HEK293 (cell line): Measurements from ENCODE around the gene TACC2.
A peak's percentile ranks its signal among the peaks of the same experiment; 100 is the strongest.

Experiments
- GLI4 ChIP-seq: fragments of 450-650 bp; formaldehyde crosslinking; IDR thresholded peaks from 2 replicates; pipeline ENCODE4 v1.5.1; 2016; ENCODE audit warnings: missing biosample characterization, missing genetic modification characterization
- HOXA7 ChIP-seq: sonication (generic); formaldehyde crosslinking; IDR thresholded peaks from 2 replicates; pipeline ENCODE4 v1.8.1; 2022; ENCODE audit warnings: missing genetic modification reagents, borderline replicate concordance
- KLF10 ChIP-seq: fragments of 450-650 bp; IDR thresholded peaks from 2 replicates; pipeline ENCODE4 v1.5.1; 2018; ENCODE audit warnings: missing biosample characterization, mild to moderate bottlenecking, missing genetic modification characterization
- KLF7 ChIP-seq: fragments of 450-650 bp; formaldehyde crosslinking; IDR thresholded peaks from 2 replicates; pipeline ENCODE4 v1.5.1; 2016; ENCODE audit warnings: missing biosample characterization, missing genetic modification characterization, borderline replicate concordance
- MZF1 ChIP-seq: fragments of 450-650 bp; formaldehyde crosslinking; IDR thresholded peaks from 2 replicates; pipeline ENCODE4 v1.5.1; 2017; ENCODE audit warnings: missing biosample characterization, missing genetic modification characterization, borderline replicate concordance
- OSR2 ChIP-seq: fragments of 450-650 bp; formaldehyde crosslinking; IDR thresholded peaks from 2 replicates; pipeline ENCODE4 v1.5.1; 2016; ENCODE audit warnings: missing biosample characterization, missing genetic modification characterization
- PRDM1 ChIP-seq: fragments of 450-650 bp; formaldehyde crosslinking; IDR thresholded peaks from 2 replicates; pipeline ENCODE4; 2016; ENCODE audit warnings: missing biosample characterization, missing genetic modification characterization
- SCRT2 ChIP-seq: fragments of 450-650 bp; formaldehyde crosslinking; IDR thresholded peaks from 2 replicates; pipeline ENCODE4 v1.5.1; 2016; ENCODE audit warnings: missing biosample characterization, missing genetic modification characterization
- YY1 ChIP-seq: fragments of 450-650 bp; formaldehyde crosslinking; IDR thresholded peaks from 2 replicates; pipeline ENCODE4 v1.5.1; 2018; ENCODE audit warnings: missing biosample characterization, missing genetic modification characterization
- YY2 ChIP-seq: fragments of 450-650 bp; formaldehyde crosslinking; IDR thresholded peaks from 2 replicates; pipeline ENCODE4 v1.5.1; 2016; ENCODE audit warnings: missing biosample characterization, missing genetic modification characterization
- ZFP37 ChIP-seq: fragments of 450-650 bp; formaldehyde crosslinking; IDR thresholded peaks from 2 replicates; pipeline ENCODE4 v1.5.1; 2016; ENCODE audit warnings: missing biosample characterization, missing genetic modification characterization
- ZIC2 ChIP-seq: fragments of 450-650 bp; formaldehyde crosslinking; IDR thresholded peaks from 2 replicates; pipeline ENCODE4 v1.5.1; 2016; ENCODE audit warnings: missing biosample characterization, missing genetic modification characterization
- ZNF133 ChIP-seq: fragments of 450-650 bp; formaldehyde crosslinking; IDR thresholded peaks from 2 replicates; pipeline ENCODE4 v1.5.1; 2016; ENCODE audit warnings: missing biosample characterization, missing genetic modification characterization
- ZNF202 ChIP-seq: fragments of 450-650 bp; formaldehyde crosslinking; IDR thresholded peaks from 2 replicates; pipeline ENCODE4 v1.5.1; 2016; ENCODE audit warnings: missing biosample characterization, missing genetic modification characterization, borderline replicate concordance
- ZNF211 ChIP-seq: fragments of 450-650 bp; formaldehyde crosslinking; IDR thresholded peaks from 2 replicates; pipeline ENCODE4 v1.5.1; 2016; ENCODE audit warnings: low read depth, missing biosample characterization, missing genetic modification characterization
- ZNF23 ChIP-seq: fragments of 450-650 bp; formaldehyde crosslinking; IDR thresholded peaks from 2 replicates; pipeline ENCODE4 v1.5.1; 2016; ENCODE audit warnings: missing biosample characterization, missing genetic modification characterization, borderline replicate concordance
- ZNF302 ChIP-seq: fragments of 450-650 bp; formaldehyde crosslinking; IDR thresholded peaks from 2 replicates; pipeline ENCODE4 v1.5.1; 2016; ENCODE audit warnings: missing biosample characterization, missing genetic modification characterization, low read depth
- ZNF324 ChIP-seq: fragments of 450-650 bp; formaldehyde crosslinking; IDR thresholded peaks from 2 replicates; pipeline ENCODE4 v1.5.1; 2016; ENCODE audit warnings: missing biosample characterization, missing genetic modification characterization
- ZNF423 ChIP-seq: fragments of 450-650 bp; formaldehyde crosslinking; IDR thresholded peaks from 2 replicates; pipeline ENCODE4 v1.5.1; 2016; ENCODE audit warnings: missing biosample characterization, missing genetic modification characterization
- ZNF426 ChIP-seq: fragments of 450-650 bp; formaldehyde crosslinking; IDR thresholded peaks from 2 replicates; pipeline ENCODE4 v1.5.1; 2017; ENCODE audit warnings: missing biosample characterization, missing genetic modification characterization, mild to moderate bottlenecking, inconsistent platforms, moderate library complexity
- ZNF473 ChIP-seq: fragments of 450-650 bp; formaldehyde crosslinking; IDR thresholded peaks from 2 replicates; pipeline ENCODE4 v1.5.1; 2017; ENCODE audit warnings: missing biosample characterization, missing genetic modification characterization
- ZNF514 ChIP-seq: fragments of 450-650 bp; formaldehyde crosslinking; IDR thresholded peaks from 2 replicates; pipeline ENCODE4 v1.5.1; 2016; ENCODE audit warnings: missing biosample characterization, missing genetic modification characterization
- ZNF561 ChIP-seq: fragments of 450-650 bp; IDR thresholded peaks from 2 replicates; pipeline ENCODE4 v1.5.1; 2018; ENCODE audit warnings: missing biosample characterization, missing genetic modification characterization, borderline replicate concordance
- ZNF600 ChIP-seq: fragments of 450-650 bp; formaldehyde crosslinking; IDR thresholded peaks from 2 replicates; pipeline ENCODE4 v1.5.1; 2016; ENCODE audit warnings: missing biosample characterization, missing genetic modification characterization
- ZNF610 ChIP-seq: fragments of 450-650 bp; formaldehyde crosslinking; IDR thresholded peaks from 2 replicates; pipeline ENCODE4 v1.5.1; 2016; ENCODE audit warnings: missing biosample characterization, missing genetic modification characterization, borderline replicate concordance
- ZNF621 ChIP-seq: fragments of 450-650 bp; formaldehyde crosslinking; IDR thresholded peaks from 2 replicates; pipeline ENCODE4 v1.5.1; 2017; ENCODE audit warnings: missing biosample characterization, missing genetic modification characterization
- ZNF624 ChIP-seq: fragments of 450-650 bp; formaldehyde crosslinking; IDR thresholded peaks from 2 replicates; pipeline ENCODE4 v1.5.1; 2017; ENCODE audit warnings: missing biosample characterization, missing genetic modification characterization
- ZNF660 ChIP-seq: fragments of 450-650 bp; IDR thresholded peaks from 2 replicates; pipeline ENCODE4 v1.5.1; 2018; ENCODE audit warnings: missing biosample characterization, mild to moderate bottlenecking, missing genetic modification characterization
- ZNF791 ChIP-seq: fragments of 450-650 bp; formaldehyde crosslinking; IDR thresholded peaks from 2 replicates; pipeline ENCODE4 v1.5.1; 2016; ENCODE audit warnings: missing biosample characterization, missing genetic modification characterization
- ZSCAN23 ChIP-seq: fragments of 450-650 bp; formaldehyde crosslinking; IDR thresholded peaks from 2 replicates; pipeline ENCODE4 v1.5.1; 2016; ENCODE audit warnings: missing biosample characterization, missing genetic modification characterization
- TF ChIP-seq, protein P1 (sequence below): fragments of 450-650 bp; formaldehyde crosslinking; IDR thresholded peaks from 2 replicates; pipeline ENCODE4 v1.5.1; 2016; ENCODE audit warnings: missing biosample characterization, missing genetic modification characterization
- TF ChIP-seq, protein P2 (sequence below): fragments of 450-650 bp; formaldehyde crosslinking; IDR thresholded peaks from 2 replicates; pipeline ENCODE4 v1.5.1; 2016; ENCODE audit warnings: missing biosample characterization, missing genetic modification characterization
- TF ChIP-seq, protein P3 (sequence below): fragments of 450-650 bp; formaldehyde crosslinking; IDR thresholded peaks from 2 replicates; pipeline ENCODE4 v1.5.1; 2016; ENCODE audit warnings: missing biosample characterization, missing genetic modification characterization
- TF ChIP-seq, protein P4 (sequence below): fragments of 450-650 bp; formaldehyde crosslinking; IDR thresholded peaks from 2 replicates; pipeline ENCODE4 v1.5.1; 2016; ENCODE audit warnings: missing biosample characterization, missing genetic modification characterization

Gene TACC2

DNA sequence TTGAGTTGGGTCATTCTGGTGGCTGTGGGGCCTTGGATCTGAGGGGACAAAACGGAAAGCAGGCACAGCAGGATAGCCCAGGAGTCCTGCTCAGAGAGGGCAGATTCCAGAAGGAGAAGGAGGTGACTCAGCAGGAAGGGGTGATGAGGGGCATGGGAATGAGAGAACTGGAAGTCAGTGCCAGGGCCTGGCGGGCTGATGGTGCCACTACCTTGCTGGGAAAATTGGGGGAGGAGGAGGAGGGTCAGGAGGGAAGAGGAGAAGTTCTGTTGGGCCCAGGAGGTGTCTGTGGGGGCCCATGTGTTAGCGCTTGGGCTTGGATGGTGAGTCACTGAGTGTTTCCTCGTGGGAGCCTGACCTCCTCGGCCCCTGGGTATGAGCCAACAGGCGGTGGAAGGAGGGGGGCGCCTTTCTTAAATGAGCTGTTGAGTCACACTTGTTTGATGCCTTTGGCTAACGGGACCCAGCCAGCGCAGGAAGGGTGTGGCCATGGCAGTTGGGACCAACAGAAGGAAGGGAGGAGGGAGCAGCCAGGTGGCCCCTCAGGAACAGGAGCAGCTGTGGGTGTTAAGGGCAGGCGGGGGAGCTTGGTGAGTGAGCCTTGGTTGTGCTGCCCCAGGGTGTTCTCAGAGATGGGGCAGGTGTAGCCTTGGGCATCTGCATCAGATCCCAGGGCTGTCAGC is 152.1 kb downstream of the TACC2 start (continued):
- TF ChIP-seq ZNF23 (no peak), YY1 (no peak), SCRT2 (peak; percentile 92), GLI4 (tag by site-specific recombination) (no peak; the same call in 1 of the 2 replicates), KLF10 (no peak), ZNF660 (tag by site-specific recombination) (0 out of 2 replicates have a peak, but pooled peaks have one; percentile 12), ZNF423 (tag by site-specific recombination) (no peak), KLF7 (no peak), PRDM1 (tag by site-specific recombination) (no peak), YY2 (tag by site-specific recombination) (no peak), MZF1 (tag by site-specific recombination) (no peak), ZIC2 (peak; percentile 83), ZNF621 (no peak), ZFP37 (no peak; the same call in none of the 2 replicates), ZNF426 (no peak), ZNF561 (no peak), ZNF133 (tag by site-specific recombination) (no peak), ZNF211 (tag by site-specific recombination) (no peak), HOXA7 (no peak), ZNF624 (tag by site-specific recombination) (no peak), ZNF791 (no peak), ZNF473 (tag by site-specific recombination) (no peak), ZNF324 (tag by site-specific recombination) (no peak), ZNF302 (no peak), ZSCAN23 (no peak), ZNF514 (tag by site-specific recombination) (no peak), ZNF600 (tag by site-specific recombination) (peak; percentile 85), ZNF610 (tag by site-specific recombination) (no peak), OSR2 (tag by site-specific recombination) (no peak; the same call in 1 of the 2 replicates), ZNF202 (tag by site-specific recombination) (no peak)
- TF ChIP-seq, protein P1, sequence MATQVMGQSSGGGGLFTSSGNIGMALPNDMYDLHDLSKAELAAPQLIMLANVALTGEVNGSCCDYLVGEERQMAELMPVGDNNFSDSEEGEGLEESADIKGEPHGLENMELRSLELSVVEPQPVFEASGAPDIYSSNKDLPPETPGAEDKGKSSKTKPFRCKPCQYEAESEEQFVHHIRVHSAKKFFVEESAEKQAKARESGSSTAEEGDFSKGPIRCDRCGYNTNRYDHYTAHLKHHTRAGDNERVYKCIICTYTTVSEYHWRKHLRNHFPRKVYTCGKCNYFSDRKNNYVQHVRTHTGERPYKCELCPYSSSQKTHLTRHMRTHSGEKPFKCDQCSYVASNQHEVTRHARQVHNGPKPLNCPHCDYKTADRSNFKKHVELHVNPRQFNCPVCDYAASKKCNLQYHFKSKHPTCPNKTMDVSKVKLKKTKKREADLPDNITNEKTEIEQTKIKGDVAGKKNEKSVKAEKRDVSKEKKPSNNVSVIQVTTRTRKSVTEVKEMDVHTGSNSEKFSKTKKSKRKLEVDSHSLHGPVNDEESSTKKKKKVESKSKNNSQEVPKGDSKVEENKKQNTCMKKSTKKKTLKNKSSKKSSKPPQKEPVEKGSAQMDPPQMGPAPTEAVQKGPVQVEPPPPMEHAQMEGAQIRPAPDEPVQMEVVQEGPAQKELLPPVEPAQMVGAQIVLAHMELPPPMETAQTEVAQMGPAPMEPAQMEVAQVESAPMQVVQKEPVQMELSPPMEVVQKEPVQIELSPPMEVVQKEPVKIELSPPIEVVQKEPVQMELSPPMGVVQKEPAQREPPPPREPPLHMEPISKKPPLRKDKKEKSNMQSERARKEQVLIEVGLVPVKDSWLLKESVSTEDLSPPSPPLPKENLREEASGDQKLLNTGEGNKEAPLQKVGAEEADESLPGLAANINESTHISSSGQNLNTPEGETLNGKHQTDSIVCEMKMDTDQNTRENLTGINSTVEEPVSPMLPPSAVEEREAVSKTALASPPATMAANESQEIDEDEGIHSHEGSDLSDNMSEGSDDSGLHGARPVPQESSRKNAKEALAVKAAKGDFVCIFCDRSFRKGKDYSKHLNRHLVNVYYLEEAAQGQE: no peak
- TF ChIP-seq, protein P2, sequence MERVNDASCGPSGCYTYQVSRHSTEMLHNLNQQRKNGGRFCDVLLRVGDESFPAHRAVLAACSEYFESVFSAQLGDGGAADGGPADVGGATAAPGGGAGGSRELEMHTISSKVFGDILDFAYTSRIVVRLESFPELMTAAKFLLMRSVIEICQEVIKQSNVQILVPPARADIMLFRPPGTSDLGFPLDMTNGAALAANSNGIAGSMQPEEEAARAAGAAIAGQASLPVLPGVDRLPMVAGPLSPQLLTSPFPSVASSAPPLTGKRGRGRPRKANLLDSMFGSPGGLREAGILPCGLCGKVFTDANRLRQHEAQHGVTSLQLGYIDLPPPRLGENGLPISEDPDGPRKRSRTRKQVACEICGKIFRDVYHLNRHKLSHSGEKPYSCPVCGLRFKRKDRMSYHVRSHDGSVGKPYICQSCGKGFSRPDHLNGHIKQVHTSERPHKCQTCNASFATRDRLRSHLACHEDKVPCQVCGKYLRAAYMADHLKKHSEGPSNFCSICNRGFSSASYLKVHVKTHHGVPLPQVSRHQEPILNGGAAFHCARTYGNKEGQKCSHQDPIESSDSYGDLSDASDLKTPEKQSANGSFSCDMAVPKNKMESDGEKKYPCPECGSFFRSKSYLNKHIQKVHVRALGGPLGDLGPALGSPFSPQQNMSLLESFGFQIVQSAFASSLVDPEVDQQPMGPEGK (tag by site-specific recombination): peak; percentile 90
- TF ChIP-seq, protein P3, sequence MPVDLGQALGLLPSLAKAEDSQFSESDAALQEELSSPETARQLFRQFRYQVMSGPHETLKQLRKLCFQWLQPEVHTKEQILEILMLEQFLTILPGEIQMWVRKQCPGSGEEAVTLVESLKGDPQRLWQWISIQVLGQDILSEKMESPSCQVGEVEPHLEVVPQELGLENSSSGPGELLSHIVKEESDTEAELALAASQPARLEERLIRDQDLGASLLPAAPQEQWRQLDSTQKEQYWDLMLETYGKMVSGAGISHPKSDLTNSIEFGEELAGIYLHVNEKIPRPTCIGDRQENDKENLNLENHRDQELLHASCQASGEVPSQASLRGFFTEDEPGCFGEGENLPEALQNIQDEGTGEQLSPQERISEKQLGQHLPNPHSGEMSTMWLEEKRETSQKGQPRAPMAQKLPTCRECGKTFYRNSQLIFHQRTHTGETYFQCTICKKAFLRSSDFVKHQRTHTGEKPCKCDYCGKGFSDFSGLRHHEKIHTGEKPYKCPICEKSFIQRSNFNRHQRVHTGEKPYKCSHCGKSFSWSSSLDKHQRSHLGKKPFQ (tag by site-specific recombination): no peak
- TF ChIP-seq, protein P4, sequence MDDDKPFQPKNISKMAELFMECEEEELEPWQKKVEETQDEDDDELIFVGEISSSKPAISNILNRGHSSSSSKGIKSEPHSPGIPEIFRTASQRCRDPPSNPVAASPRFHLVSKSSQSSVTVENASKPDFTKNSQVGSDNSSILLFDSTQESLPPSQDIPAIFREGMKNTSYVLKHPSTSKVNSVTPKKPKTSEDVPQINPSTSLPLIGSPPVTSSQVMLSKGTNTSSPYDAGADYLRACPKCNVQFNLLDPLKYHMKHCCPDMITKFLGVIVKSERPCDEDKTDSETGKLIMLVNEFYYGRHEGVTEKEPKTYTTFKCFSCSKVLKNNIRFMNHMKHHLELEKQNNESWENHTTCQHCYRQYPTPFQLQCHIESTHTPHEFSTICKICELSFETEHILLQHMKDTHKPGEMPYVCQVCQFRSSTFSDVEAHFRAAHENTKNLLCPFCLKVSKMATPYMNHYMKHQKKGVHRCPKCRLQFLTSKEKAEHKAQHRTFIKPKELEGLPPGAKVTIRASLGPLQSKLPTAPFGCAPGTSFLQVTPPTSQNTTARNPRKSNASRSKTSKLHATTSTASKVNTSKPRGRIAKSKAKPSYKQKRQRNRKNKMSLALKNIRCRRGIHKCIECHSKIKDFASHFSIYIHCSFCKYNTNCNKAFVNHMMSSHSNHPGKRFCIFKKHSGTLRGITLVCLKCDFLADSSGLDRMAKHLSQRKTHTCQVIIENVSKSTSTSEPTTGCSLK (tag by site-specific recombination): no peak
